Measurements from ENCODE around the gene PYGO1. TPM values are rescaled to one million over a fixed set of nuclear protein-coding genes. Genes with fewer than 3 reads are reported as not detected.
"Not testable (repeated sequence)": the region's sequence is repeated elsewhere in the genome, so short reads cannot be mapped to it uniquely, and the experiment has no call there.

The PYGO1 gene
- total RNA-seq, 2 donors from 2014 or later, result 2.0 to 2.5 TPM

DNA sequence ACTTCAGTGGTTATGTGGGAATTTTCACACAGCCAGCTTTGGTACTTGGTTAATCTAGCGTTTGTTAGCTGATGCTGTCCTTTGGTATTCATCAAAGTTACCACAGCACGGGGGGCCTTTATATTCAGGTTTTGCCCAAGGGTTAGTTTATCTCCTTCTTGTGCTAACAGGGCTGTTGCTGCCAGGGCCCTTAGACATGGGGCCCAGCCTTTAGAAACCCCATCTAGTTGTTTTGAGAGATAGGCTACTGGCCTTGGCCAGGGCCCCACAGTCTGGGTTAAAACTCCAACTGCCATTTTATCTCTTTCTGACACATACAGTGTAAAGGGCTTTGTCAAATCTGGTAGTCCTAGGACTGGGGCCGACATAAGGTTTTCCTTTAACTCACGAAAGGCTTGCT lies 72.7 kb downstream of the PYGO1 start:
- WGBS, 2 experiments (ENCODE audit: insufficient coverage in 1 of 2, insufficient read length in 1 of 2), result 94 to 97% methylated on average over 4 of the region's 4 CpGs
- Mint-ChIP-seq H3K9me3 (peaks cover 3% of the 10 kb centered on the region), H3K4me1 (no peaks in the 10 kb centered on the region), H3K36me3 (ENCODE audit: low read depth) (no peaks in the 10 kb centered on the region), H3K27ac (no peak overlapping the region), H3K4me3 (no peak overlapping the region), H3K27me3 (ENCODE audit: insufficient read depth) (peaks cover 1% of the 10 kb centered on the region)
- Histone ChIP-seq H3K36me3 (ENCODE audit: control insufficient read depth, insufficient read depth, low read length) (no peaks in the 10 kb centered on the region), H3K9me3 (ENCODE audit: control insufficient read depth, low read length) (no peaks in the 10 kb centered on the region), H3K9ac (ENCODE audit: extremely low read depth, low read length, poor library complexity, severe bottlenecking) (no peak overlapping the region), H3K4me1 (ENCODE audit: control insufficient read depth, insufficient read depth, low read length) (no peaks in the 10 kb centered on the region), H3K4me3 (ENCODE audit: low read length) (no peak overlapping the region), H3K27me3 (ENCODE audit: control insufficient read depth, insufficient read depth, low read length, poor library complexity, severe bottlenecking) (no peaks in the 10 kb centered on the region), H3K27ac (ENCODE audit: low read depth, low read length) (no peak overlapping the region)
- DNase-seq, result no peak
- no peak for TF ChIP-seq CTCF (conservative IDR thresholded peaks at IDR 0.05)

- no peak overlapping the region for H3K4me3 Mint-ChIP-seq
- H3K9ac ChIP-seq (ENCODE audit: extremely low read depth, low read length, poor library complexity, severe bottlenecking), result no peak overlapping the region
- H3K9me3 Mint-ChIP-seq, result no peaks in the 10 kb centered on the region
- no peaks in the 10 kb centered on the region for H3K36me3 ChIP-seq (ENCODE audit: control insufficient read depth, insufficient read depth, low read length)
- H3K4me3 ChIP-seq (ENCODE audit: low read length), result no peak overlapping the region
- no peak for DNase-seq
- H3K27me3 Mint-ChIP-seq (ENCODE audit: insufficient read depth), result peaks cover 1% of the 10 kb centered on the region
- no peaks in the 10 kb centered on the region for H3K9me3 ChIP-seq (ENCODE audit: control insufficient read depth, low read length)
- no peak for TF ChIP-seq CTCF (conservative IDR thresholded peaks at IDR 0.05)
- no peaks in the 10 kb centered on the region for H3K4me1 ChIP-seq (ENCODE audit: control insufficient read depth, insufficient read depth, low read length)
- H3K36me3 Mint-ChIP-seq (ENCODE audit: low read depth), result no peaks in the 10 kb centered on the region
- no peak overlapping the region for H3K27ac Mint-ChIP-seq
- H3K4me1 Mint-ChIP-seq, result no peaks in the 10 kb centered on the region
- WGBS, 2 experiments (ENCODE audit: insufficient coverage in 1 of 2, insufficient read length in 1 of 2), result 95 to 100% methylated on average over 7 to 12 of the region's 12 CpGs
- H3K27me3 ChIP-seq (ENCODE audit: control insufficient read depth, insufficient read depth, low read length, poor library complexity, severe bottlenecking), result no peaks in the 10 kb centered on the region
- no peak overlapping the region for H3K27ac ChIP-seq (ENCODE audit: low read depth, low read length)
Measured at GRCh38 chr15:55514414-55514850, 73.7 kb downstream of the PYGO1 start.

GRCh38 chr15:55513621-55514413 lies 74.3 kb downstream of the PYGO1 start:
- not testable (repeated sequence) for H3K27ac Mint-ChIP-seq; H3K4me1 Mint-ChIP-seq; H3K4me1 ChIP-seq (ENCODE audit: control insufficient read depth, insufficient read depth, low read length); H3K27ac ChIP-seq (ENCODE audit: low read depth, low read length); H3K9me3 Mint-ChIP-seq; H3K4me3 Mint-ChIP-seq; H3K4me3 ChIP-seq (ENCODE audit: low read length); H3K9ac ChIP-seq (ENCODE audit: extremely low read depth, low read length, poor library complexity, severe bottlenecking); H3K36me3 ChIP-seq (ENCODE audit: control insufficient read depth, insufficient read depth, low read length); H3K27me3 Mint-ChIP-seq (ENCODE audit: insufficient read depth); H3K36me3 Mint-ChIP-seq (ENCODE audit: low read depth); H3K9me3 ChIP-seq (ENCODE audit: control insufficient read depth, low read length); H3K27me3 ChIP-seq (ENCODE audit: control insufficient read depth, insufficient read depth, low read length, poor library complexity, severe bottlenecking)
- peak; percentile 73 for TF ChIP-seq CTCF (conservative IDR thresholded peaks at IDR 0.05)
- DNase-seq, result peak; percentile 68
- 82 to 94% methylated on average over 22 to 29 of the region's 29 CpGs for WGBS, 2 experiments (ENCODE audit: insufficient coverage in 1 of 2, insufficient read length in 1 of 2)

Measured in endodermal cell (in vitro differentiated cells).